AG08395 (cell line): ENCODE results near the gene SUPT4H1.

Experiments
- DNase-seq: peaks from one replicate; pipeline ENCODE4 v3.0.0; 2012; ENCODE audit warnings: mixed read lengths, low spot score

SUPT4H1 gene

DNA sequence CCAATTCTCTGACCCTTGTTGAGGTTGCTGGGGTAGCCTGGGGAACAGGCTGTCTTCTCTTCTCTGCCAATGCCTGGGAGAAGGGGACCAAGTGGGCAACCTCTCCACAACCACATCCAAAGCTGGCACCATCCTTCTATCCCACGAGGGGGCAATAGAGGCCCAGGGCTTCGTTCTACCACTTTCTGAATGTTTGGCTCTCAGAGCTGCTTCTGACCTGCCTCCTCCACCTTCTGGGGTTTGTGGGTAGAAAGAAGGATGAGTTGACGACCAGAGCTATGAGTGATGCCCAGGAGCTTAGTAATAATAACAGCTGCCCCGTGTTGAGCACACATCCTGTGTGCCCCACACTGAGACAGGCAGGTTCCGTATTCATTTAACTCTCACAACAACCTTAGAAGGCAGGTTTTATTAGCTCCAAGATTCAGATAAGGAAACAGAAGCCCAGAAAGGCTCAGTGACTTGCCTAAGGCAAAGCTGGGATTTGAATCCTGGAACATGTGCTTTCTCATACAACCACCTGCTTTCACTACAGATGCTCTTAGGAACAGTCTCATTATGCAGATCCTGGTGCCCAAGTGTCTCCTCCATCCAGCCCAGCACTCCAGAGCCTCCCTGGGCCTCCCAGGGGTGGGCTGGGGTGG is 34.5 kb downstream of the SUPT4H1 start:
- peak; percentile 78 for DNase-seq

DNA sequence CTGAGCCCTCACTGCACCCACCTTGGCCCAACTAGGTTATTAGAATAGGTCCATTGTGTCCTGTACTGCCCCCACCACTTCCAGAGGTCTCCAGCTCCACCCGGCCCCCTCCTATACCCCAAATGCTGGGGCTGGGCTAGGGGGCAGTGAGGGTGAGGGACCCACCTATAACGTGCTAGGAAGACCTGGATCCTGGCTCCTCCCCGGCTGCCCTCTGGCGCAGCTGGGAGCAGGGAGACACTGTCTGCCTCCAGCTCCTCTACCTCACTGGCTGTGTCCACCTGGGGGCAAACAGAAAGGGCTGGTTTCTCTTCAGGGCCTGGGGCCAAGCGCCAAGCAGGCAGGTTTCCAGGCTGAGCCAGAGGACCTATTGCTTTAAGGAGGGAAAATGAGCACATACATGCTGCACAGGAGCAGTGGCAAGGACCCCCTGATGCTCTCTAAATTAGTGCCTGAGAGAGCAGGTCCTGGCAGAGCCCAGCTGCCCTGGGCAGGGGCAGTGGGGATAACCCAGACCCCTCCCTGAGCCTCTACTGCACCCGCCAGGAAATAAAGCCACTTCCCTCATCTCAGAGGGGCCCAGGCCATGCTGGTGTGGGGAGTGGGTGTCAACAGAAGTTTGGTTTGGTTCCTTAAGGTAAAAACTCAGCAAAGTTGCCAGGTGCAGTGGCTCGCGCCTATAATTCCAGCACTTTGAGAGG is 35.6 kb downstream of the SUPT4H1 start:
- no peak for DNase-seq

DNA sequence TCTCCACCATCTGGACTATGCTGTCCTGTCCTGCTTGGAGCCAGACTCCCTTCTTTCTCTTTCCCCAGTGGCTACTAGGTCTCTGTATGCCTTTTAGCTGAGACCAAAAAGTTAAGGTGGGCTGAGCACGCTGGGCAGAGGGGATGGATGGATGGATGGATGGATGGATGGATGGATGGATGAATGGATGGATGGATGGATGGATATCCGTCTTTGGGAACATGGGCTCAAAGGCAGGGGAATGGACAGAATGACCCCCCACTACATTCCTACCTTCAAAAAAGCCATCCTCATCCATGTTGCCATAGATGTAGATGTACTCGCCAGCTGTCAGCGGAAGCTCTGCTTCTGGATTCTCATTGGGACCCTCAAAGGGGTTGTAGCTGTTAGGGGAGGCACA is 36.3 kb downstream of the SUPT4H1 start:
- no peak for DNase-seq

DNA sequence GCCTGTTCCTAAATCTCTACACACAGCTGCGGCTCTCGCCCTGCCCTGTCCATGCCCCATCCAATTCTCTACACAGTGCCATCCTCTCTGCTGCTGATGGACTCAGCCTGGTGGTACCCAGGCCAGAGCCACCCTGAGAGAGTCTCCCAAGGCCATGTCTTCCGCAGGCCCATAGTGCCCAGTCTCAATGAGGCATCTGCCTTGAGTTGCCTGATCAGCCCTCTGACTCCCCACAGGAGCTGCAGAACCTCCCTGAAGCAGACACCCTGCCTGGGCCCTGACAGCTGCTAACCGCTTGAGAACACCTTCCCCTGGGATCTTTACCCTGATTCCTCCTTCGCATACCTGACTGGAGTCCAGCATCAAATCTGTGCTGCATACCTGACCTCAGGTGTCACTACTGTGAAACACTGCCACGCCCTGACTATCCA is 36.7 kb downstream of the SUPT4H1 start:
- DNase-seq: no peak

DNA sequence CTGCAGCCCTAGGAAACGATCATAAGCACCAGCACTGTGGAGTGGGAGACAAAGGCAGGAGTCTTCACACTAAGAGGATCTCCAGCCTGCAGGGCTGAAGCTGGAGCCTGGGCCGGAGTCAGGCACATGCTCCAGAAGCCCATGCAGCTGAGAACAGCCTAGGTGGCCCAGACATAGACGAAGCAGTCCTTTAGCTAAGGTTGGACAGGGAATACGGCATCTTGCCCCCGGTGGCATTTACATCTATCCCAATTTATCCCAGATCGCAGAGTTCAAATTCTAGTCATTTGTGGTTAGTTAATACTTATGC is 37.3 kb downstream of the SUPT4H1 start:
- no peak for DNase-seq

DNA sequence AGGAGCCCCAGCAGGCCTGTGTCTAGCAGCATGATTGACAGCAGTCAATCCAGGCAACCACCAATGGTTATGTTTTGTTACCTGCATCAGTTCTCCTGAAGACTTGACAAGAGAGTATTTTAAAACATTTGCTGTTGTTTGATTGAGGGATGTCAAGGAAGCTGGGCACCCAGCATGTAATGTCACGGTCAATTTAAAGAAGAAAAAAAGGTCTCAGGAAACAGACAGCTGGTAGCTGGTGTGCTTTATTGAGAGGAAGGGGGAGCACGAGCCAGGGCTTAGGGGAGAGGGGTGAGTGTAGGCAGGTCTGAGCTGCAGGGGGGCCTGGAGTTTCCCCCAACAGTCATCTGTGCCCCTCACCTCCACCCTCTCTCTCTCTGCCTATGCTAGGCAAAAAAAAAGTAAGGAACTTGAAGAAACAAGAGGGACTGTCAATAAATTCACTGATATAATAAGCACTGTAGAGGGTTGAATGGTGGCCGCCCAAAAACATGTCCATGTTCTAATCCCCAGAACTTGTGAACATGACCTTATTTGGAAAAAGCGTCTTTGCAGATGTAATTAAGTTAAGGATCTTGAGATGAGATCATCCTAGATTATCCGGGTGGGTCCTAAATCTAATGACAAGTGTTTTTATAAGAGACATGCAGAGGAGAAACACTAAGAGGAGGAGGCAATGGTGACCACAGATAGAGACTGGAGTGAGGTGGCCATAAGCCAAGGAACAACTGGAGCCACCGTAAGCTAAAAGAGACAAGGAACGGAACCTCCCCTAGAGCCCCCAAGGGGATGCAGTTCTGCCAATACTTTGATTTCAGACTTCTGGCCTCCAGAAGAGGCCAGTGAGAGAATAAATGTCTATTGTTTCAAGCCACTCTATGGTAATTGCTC is 37.9 kb downstream of the SUPT4H1 start:
- no peak for DNase-seq

DNA sequence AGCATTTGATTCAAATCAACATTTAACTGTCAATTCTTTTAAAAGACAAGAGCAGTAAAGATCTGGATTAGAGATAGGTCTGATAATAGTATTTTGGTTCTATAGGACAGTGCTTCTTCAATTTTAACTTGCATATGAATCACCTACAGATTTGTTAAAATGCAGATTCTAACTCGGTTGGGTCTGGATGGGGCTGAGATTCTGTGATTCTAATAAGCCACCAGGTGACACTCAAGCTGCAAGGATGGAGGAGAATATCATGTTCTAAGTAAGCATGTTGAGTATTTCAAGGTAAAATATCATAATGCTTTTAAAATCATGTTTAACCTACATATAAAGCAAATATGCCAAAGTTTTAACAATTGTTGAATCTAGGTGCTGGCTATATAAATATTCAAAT is 39.2 kb downstream of the SUPT4H1 start:
- no peak for DNase-seq

DNA sequence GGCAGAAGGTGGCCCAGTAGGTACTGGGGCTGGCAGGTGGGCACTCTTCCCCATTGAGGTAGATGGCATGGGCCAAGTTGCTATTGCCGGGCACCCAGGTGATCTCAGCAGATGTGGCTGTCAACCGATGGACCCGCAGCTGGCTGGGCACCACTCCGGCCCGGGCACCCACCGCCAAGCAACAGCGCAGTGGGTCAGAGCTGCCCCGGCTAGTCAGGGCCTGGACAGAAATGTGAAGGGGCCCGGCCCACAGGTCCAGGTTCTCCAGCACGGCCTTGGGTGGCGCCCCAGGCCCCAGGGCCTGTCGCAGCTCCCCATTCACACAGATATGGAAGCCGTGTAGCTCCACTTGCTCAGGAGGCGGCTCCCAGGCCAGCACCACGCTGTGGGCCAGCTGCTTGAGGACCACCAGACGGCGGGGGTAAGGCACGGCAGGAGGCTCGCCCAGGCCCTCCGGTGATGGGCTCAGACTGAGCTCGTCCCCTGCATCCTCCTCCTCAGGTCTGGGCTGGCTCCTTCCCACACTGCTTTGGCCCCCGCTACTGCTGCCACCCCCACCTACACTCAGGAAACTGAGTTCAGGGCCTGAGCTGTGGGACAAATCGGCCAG is 39.9 kb downstream of the SUPT4H1 start:
- no peak for DNase-seq

DNA sequence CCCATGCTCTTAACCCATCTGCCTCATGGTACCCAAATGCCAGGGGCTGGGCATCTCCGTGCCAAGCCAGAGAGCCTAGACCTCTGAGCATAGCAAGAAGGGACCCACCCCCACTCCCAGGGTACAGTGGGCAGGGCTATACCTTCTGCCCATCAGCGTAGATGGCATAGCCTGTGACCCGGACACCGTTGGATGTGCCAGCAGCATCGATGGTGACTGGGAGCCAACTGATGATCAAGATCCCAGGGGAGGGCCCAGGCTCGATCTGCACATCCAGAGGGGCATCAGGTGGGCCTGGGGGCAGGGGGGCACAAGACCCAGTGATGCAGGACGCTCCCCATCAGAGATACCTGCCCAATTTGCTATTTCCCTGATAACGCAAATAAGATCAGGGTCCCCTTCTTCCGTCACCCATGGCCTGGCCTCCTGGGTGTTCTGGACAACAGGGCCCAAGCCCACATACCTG is 40.5 kb downstream of the SUPT4H1 start:
- DNase-seq: no peak

DNA sequence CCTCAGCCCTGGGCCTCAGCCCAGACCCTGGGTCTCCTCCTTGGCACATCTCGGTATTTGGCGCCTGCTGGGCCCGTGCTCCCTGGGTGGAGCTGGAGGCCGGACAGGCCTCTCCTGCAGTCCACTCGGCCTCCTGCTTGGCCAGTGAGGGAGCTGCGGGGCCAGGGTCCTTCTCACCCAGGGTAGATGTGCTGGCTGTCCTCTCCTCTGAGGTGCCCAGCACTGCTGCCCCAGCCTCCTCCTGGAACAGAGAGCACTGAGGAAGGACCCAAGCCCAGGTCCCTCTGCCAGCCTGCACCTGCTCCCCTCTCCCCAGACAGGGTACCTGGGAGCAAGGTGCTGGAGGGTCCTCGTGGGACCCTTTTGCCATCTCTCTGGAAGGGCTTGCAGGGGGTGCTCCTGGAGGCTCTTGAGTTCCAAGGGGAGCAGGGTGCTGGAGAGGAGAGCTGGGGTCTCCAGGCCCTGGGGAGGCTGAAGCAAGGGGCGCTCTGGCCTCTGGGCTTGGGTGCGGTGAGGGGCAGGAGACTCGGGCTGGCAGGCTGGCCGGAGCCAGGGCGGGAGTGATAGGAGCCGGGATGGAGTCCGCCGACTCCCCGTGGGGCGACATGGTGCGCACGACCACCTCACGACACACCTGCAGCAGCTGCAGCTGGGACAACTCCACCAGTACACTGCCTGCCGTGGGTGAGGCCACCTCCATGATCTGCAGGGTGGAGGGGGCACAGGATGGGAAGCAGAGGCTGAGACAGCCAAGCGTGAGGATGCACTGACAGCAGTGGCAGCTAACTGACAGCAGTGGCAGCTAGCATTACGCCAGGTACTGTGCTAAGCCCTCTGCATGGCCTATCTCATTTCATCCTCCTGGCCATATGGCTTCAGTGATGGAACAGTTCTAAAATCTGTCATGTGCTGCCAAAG is 41.2 kb downstream of the SUPT4H1 start:
- no peak for DNase-seq

DNA sequence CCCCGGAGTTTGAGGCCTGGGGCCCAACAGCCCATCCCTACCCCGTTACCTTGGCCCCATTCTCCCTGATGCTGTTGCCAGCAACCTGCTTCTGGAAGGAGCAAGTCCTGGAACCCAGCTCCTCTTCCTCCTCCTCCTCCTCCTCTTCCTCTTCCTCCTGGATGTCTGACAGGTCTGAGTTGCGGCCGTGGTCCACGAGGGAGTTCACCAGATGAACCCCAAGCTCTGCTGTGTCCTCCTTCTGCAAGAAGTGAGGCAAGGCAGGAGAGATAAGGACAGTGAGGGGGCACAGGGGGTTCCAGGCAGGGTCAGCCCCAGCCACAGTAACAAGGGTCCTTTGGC is 42.1 kb downstream of the SUPT4H1 start:
- no peak for DNase-seq

DNA sequence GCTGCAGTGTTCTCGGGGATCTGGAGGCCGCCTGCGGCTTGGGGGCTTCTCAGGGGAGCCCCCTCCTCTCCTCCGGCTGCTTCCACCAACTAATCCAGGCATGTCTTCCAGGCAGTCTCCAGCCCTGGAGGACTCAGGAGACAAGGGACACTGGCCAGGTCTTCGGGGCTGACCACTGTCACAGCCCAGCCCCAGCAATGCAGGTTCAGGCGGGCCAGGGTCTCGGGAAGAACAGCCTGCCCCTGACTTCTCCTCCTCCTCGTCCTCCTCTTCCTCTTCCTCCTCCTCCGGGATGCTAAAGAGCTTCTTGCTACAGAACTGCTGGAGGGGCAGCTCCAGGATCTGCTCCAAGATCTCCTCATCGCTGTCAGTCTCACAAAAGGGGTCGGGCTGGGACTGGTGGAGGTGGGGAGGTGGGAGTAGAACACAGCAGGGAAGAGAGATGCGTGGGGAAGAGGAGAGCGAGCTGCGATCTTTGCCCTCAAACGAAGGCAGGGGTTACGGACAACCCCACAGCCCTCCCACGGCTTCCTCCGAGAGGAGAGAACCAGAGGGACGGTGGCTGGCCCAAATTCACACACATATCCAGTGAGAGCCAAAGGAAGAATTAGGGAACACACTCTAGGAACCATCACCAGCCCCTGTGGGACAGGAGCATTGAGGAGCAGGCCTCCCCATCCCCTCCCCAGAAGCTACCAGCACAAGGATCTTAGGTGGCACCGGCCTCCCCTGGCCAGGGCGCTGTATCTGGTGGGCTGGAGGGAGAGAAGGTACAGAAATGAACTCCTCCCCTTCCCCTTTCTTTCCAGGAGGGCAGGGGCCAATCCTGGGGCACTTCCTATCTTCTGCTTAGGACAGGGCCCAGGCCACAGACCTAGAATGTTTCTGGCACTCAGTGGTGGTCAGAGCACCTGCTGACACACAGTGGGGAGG is 42.8 kb downstream of the SUPT4H1 start:
- DNase-seq: no peak

DNA sequence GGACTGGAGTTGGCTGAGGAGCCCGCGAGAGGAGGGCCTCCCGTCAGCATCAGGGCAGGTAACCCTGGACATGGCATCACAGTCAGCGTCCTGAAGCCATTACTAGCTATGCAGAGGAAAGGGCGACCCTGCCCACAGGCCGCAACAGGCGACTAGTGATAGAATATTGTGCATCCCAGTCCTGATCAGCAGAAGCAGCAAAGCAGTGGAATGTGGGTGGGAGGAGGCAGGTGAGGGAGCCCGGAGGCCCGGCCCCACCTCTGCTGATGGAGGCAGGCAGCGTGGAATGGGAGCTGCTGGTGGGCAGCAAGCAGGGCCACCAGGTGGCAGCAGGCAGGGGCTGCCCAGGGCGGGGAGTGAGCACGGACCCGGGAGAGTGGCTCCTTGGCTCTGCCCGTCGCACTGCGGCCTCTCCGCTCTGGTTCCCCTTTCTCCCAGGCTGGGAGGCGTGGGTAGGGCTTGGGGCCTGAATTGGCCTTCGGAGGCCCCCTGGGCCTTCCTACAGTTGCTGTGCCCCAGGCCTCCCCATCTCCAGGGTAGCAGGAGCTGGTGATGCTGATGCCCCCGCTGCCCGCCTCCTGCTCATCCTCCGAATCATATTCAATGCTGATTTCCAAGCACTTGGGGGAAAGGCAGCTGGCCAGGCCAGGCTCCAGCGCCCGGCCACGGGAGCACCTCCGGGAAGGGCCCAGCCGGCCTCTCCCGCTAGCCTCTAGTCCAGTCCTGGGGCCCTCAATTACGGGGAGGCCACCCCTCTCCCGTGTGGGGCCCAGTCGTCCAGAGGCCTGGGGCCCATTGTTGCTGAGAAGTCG is 43.6 kb downstream of the SUPT4H1 start:
- no peak for DNase-seq

DNA sequence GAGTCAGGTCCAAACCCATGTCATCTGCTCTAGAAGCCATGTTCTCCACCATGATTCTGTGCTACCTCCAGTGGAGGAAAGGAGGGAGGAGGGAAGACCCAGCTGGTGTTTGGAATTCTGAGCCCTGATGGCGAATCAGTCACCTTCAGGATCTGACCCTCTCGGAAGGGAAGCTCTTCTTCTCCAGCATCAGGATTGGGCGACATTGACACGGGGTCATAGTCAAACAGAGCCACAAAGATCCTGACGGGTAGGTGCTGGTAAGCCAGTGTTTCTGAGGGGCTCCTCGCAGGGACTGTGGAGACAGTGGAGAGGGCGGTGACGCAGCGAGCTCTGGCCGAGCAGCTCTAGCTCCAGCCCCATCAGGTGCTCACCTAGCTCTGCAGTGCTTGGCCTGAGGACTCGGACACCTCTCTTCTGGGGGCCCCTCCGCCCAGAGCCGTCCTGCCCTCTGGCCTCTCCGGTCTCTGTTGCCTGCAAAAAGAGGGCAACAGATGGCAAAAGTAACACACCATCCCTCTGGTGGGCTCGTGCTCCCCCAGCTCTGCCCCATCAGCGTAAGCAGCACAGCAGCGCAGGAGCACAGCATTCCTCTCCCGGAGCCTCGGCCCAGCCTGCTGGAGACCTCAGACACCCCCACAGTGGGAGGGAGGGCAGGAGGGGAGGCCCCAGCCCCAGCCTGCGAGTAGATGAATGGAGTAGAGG is 44.4 kb downstream of the SUPT4H1 start:
- DNase-seq: no peak

DNA sequence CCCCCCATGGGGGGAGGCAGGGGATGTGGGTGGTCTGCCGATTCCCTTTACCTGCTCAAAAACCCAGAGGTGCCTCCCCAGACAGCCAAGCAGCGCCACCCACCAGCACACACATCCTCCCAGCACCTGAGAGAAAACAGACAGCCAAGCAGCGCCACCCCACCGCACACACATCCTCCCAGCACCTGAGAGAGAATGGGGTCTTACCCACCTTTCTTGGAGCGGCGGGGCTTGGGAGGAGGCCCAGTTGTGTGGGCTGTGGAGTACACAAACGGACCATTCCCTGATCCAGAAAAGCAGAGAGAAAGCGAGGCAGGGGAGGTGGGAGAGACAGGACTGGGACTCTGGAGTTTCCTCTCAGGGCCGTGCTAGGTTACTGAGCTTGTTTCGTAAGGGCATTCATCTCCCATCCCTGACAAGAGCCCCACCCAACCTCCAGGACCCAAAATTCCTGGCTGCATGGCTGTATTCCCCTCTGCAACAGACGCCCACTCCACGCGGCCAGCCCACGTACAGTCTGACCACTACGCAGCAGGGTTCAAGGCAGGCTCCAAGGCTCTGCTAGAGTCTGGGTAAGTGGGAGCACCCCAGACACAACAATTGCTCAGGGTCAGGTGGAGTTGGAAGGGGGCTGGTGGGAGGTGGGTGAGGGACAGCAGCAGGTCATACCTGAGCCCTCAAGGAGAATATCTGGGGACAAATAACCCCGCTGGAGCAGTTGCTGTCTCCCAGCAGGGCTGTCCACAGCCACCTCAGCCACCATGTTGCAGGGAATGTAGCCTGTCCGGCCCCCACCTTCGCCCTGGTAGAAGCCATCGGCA is 45.7 kb downstream of the SUPT4H1 start:
- no peak for DNase-seq

DNA sequence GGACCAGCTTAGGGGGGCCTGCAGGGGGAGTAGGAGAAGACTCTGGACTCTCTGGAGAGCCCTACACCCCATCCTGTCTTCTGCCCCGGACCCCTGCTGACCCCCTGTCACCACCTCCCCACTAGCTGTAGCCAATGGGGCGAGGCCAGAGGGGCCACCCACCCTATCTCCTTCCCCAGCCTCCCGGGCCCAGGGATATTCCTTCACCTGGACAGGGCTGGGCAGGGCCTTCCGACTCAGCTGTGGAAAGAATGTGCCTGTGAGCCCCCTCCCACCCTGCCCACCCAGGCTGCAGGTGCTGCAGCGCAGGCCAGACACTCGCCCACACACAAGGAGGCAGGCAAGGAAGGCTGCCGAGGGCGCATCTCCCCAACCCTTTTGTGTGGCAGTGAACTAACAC is 46.4 kb downstream of the SUPT4H1 start:
- no peak for DNase-seq

DNA sequence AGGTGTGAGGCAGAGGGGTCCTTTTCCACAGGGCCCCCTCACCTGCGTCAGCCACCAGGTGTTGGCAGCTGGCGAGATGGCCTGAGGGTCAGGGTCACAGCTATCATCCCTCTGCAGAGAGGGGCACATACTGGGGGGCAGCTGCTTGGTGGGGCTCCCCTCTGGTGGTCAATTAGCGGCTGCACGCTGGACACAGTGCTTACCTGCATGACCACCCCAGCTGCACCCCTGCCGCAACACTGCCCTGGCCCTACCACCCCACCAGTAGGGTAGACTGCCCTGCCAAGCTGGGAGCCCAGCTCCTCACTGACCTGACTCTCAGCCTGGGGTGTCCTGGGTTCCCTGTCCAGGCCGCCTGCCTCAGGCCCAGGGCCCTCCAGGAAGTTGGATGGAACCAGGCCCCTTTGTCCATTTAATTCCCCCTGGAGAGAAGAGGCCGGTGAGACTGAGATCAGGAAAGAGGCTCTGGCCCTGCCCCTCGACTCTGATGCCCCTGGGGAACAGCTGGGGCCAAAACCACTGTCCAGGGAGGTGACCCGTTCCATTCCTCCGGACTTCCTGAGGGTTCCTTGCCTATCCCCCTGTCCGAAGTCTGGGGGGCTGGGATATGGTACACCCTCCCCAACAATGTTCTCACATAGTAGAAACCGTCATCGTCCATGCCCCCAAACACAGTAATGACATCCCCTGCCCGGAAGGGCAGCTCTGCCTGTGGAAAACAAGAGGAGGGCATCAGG is 47.1 kb downstream of the SUPT4H1 start:
- no peak for DNase-seq
